ENCODE data around the gene HNRNPUL2.

GRCh38 chr11:62682518-62682917 lies 44.7 kb downstream of the HNRNPUL2 start:
- TF ChIP-seq, protein P1, sequence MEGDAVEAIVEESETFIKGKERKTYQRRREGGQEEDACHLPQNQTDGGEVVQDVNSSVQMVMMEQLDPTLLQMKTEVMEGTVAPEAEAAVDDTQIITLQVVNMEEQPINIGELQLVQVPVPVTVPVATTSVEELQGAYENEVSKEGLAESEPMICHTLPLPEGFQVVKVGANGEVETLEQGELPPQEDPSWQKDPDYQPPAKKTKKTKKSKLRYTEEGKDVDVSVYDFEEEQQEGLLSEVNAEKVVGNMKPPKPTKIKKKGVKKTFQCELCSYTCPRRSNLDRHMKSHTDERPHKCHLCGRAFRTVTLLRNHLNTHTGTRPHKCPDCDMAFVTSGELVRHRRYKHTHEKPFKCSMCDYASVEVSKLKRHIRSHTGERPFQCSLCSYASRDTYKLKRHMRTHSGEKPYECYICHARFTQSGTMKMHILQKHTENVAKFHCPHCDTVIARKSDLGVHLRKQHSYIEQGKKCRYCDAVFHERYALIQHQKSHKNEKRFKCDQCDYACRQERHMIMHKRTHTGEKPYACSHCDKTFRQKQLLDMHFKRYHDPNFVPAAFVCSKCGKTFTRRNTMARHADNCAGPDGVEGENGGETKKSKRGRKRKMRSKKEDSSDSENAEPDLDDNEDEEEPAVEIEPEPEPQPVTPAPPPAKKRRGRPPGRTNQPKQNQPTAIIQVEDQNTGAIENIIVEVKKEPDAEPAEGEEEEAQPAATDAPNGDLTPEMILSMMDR (IDR thresholded peaks at IDR 0.05) = no peak
- TF ChIP-seq POLR2A (IDR thresholded peaks at IDR 0.05) = no peak
- TF ChIP-seq POLR2AphosphoS5 (IDR thresholded peaks at IDR 0.05) = no peak
